GM12891 (cell line): ENCODE measurements around the gene USP11.
"Not testable (repeated sequence)": the region's sequence is repeated elsewhere in the genome, so short reads cannot be mapped to it uniquely, and the experiment has no call there.

ENCODE experiments used
- POLR2A ChIP-seq: IDR thresholded peaks from 2 replicates; pipeline ENCODE4 v1.6.1; 2011; ENCODE audit warnings: low read depth, low read length, control low read depth
- POLR2AphosphoS5 ChIP-seq: IDR thresholded peaks from 2 replicates; pipeline ENCODE4 v1.6.1; 2011; ENCODE audit warnings: low read depth, low read length, control low read depth
- POU2F2 ChIP-seq: IDR thresholded peaks from 2 replicates; pipeline ENCODE4 v1.6.1; 2011; ENCODE audit warnings: low read depth, mild to moderate bottlenecking, control low read depth, low read length, moderate library complexity
- SPI1 ChIP-seq: IDR thresholded peaks from 2 replicates; pipeline ENCODE4 v1.6.1; 2011; ENCODE audit warnings: low read depth, low read length, control low read depth
- TAF1 ChIP-seq: IDR thresholded peaks from 2 replicates; pipeline ENCODE4 v1.6.1; 2011; ENCODE audit warnings: low read depth, low read length, control low read depth

DNA sequence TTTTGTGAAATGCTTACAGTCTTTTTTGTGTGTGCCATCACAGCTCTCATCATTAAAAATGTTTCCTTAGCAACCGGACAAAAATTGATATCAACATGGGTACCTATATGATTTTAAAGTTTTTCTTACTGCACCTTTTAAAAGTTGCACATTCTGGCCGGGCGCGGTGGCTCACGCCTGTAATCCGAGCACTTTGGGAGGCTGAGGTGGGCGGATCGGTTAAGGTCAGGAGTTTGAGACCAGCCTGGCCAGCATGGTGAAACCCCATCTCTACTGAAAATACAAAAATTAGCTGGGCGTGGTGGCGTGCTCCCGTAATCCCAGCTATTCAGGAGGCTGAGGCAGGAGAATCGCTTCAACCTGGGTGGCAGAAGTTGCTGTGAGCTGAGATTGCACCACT is 24.8 kb downstream of the USP11 start:
- TF ChIP-seq POLR2A, POLR2AphosphoS5, POU2F2, TAF1, SPI1: not testable (repeated sequence)
